ENCODE results near the gene RAD50. TPM values are rescaled to one million over a fixed set of nuclear protein-coding genes. Genes with fewer than 3 reads are reported as not detected.

RAD50 gene
- total RNA-seq, 2 donors from 2014 or later: 28.4 to 32.7 TPM

GRCh38 chr5:132668706-132669454 lies 112.1 kb downstream of the RAD50 start:
- TF ChIP-seq CTCF (IDR thresholded peaks at IDR 0.05): no peak
- H3K36me3 ChIP-seq: no peaks in the 10 kb centered on the region
- no peak for ATAC-seq (ENCODE audit: insufficient number of reproducible peaks, low FRiP score, low read depth)
- H3K4me1 ChIP-seq (ENCODE audit: control insufficient read depth in 1 of 2, low read depth in 2 of 2): peaks cover 0 to 1% of the 10 kb centered on the region in 2 donors
- no peaks in the 10 kb centered on the region for H3K27me3 ChIP-seq (replicated peaks; ENCODE audit: insufficient read depth)
- H3K4me3 ChIP-seq: no peak overlapping the region
- H3K9me3 ChIP-seq: no peaks in the 10 kb centered on the region
- DNase-seq (ENCODE audit: low spot score): no peak
- H3K27ac ChIP-seq: no peak overlapping the region

- no peak for TF ChIP-seq CTCF (IDR thresholded peaks at IDR 0.05)
- DNase-seq (ENCODE audit: low spot score) (no peak), ATAC-seq (ENCODE audit: insufficient number of reproducible peaks, low FRiP score, low read depth) (no peak)
- Histone ChIP-seq H3K36me3 (no peaks in the 10 kb centered on the region), H3K27me3 (replicated peaks; ENCODE audit: insufficient read depth) (no peaks in the 10 kb centered on the region), H3K27ac (no peak overlapping the region), H3K4me1 (ENCODE audit: control insufficient read depth in 1 of 2, low read depth in 2 of 2) (peaks cover 0 to 6% of the 10 kb centered on the region in 2 donors), H3K9me3 (no peaks in the 10 kb centered on the region), H3K4me3 (no peak overlapping the region)
These were observed 112.7 kb downstream of the RAD50 start for GRCh38 chr5:132669455-132669820.

- no peaks in the 10 kb centered on the region for H3K27me3 ChIP-seq (replicated peaks; ENCODE audit: insufficient read depth)
- DNase-seq (ENCODE audit: low spot score) (no peak), ATAC-seq (ENCODE audit: insufficient number of reproducible peaks, low FRiP score, low read depth) (no peak)
- no peak for TF ChIP-seq CTCF (IDR thresholded peaks at IDR 0.05)
- H3K27ac ChIP-seq: no peak overlapping the region
- peaks cover 2 to 11% of the 10 kb centered on the region in 2 donors for H3K4me1 ChIP-seq (ENCODE audit: control insufficient read depth in 1 of 2, low read depth in 2 of 2)
- no peaks in the 10 kb centered on the region for H3K36me3 ChIP-seq
- no peak overlapping the region for H3K4me3 ChIP-seq
- H3K9me3 ChIP-seq: no peaks in the 10 kb centered on the region
These were observed 113.4 kb downstream of the RAD50 start for GRCh38 chr5:132669966-132670882.

GRCh38 chr5:132671000-132671399 lies 114.2 kb downstream of the RAD50 start:
- ATAC-seq (ENCODE audit: insufficient number of reproducible peaks, low FRiP score, low read depth) (no peak), DNase-seq (ENCODE audit: low spot score) (no peak)
- Histone ChIP-seq H3K27me3 (replicated peaks; ENCODE audit: insufficient read depth) (no peaks in the 10 kb centered on the region), H3K27ac (no peak overlapping the region), H3K4me1 (ENCODE audit: control insufficient read depth in 1 of 2, low read depth in 2 of 2) (peaks cover 3 to 19% of the 10 kb centered on the region in 2 donors), H3K4me3 (no peak overlapping the region), H3K36me3 (no peaks in the 10 kb centered on the region), H3K9me3 (no peaks in the 10 kb centered on the region)
- no peak for TF ChIP-seq CTCF (IDR thresholded peaks at IDR 0.05)

- Histone ChIP-seq H3K9me3 (no peaks in the 10 kb centered on the region), H3K27ac (peak overlapping the region in 1 of 2 donors; percentile 88), H3K4me1 (ENCODE audit: control insufficient read depth in 1 of 2, low read depth in 2 of 2) (peaks cover 6 to 40% of the 10 kb centered on the region in 2 donors), H3K4me3 (no peak overlapping the region), H3K36me3 (no peaks in the 10 kb centered on the region), H3K27me3 (replicated peaks; ENCODE audit: insufficient read depth) (no peaks in the 10 kb centered on the region)
- DNase-seq (ENCODE audit: low spot score): no peak
- TF ChIP-seq CTCF (IDR thresholded peaks at IDR 0.05): no peak
- ATAC-seq (ENCODE audit: insufficient number of reproducible peaks, low FRiP score, low read depth): no peak
These were observed 116.7 kb downstream of the RAD50 start for GRCh38 chr5:132673488-132673887.
